Natural killer cell treated with Interleukin-12 subunit alpha and Interleukin-12 subunit beta and Interleukin-15 and Interleukin-18, amount 100 ng/mL, for 72 hours (primary cell): ENCODE results near the gene ENDOV. TPM values are rescaled to one million over a fixed set of nuclear protein-coding genes. Genes with fewer than 3 reads are reported as not detected.

Experiments used
- ATAC-seq, 2 donors: fragments of 150-1000 bp; cut with Tn5 transposase in 1 of 2; sonication (Bioruptor Pico), chemical (Tn5 transposase) in 1 of 2; 2 replicates each; pipeline ENCODE4 v1.10.0; 2021
- DNase-seq: peaks from one replicate; pipeline ENCODE4 v3.0.0; 2022; ENCODE audit warnings: low spot score
- H3K27ac Mint-ChIP-seq, 2 donors: 1 replicate in 1 of 2; 2 replicates in 1 of 2; pipeline ENCODE4 v1.8.0; 2022; ENCODE audit warnings: mixed read lengths in 2 of 2, mild to moderate bottlenecking in 1 of 2, moderate library complexity in 1 of 2
- H3K27me3 Mint-ChIP-seq, 2 donors: 1 replicate in 1 of 2; 2 replicates in 1 of 2; pipeline ENCODE4 v1.8.0; 2022; ENCODE audit warnings: mixed read lengths in 2 of 2
- H3K36me3 Mint-ChIP-seq: one replicate; pipeline ENCODE4 v1.8.0; 2022; ENCODE audit warnings: mixed read lengths
- H3K4me1 Mint-ChIP-seq, 2 donors: 1 replicate in 1 of 2; 2 replicates in 1 of 2; pipeline ENCODE4 v1.8.0; 2022; ENCODE audit warnings: low read depth in 2 of 2, mixed read lengths in 2 of 2, mild to moderate bottlenecking in 1 of 2
- H3K4me3 Mint-ChIP-seq: one replicate; pipeline ENCODE4 v1.8.0; 2022; ENCODE audit warnings: mixed read lengths
- H3K9me3 Mint-ChIP-seq: 2 replicates; pipeline ENCODE4 v1.8.0; 2022; ENCODE audit warnings: mixed read lengths
- total RNA-seq, 2 donors: library from RNA; stranded (reverse); gene quantifications; one replicate each; pipeline ENCODE4 v1.2.3, GENCODE V29; 2022

ENDOV gene
- total RNA-seq, 2 donors from 2014 or later, result 14.0 to 15.2 TPM

- no peaks in the 10 kb centered on the region for H3K9me3 Mint-ChIP-seq
- ATAC-seq (no peak), DNase-seq (no peak)
- no peak overlapping the region for H3K27ac Mint-ChIP-seq
- no peak overlapping the region for H3K4me3 Mint-ChIP-seq
- no peaks in the 10 kb centered on the region for H3K4me1 Mint-ChIP-seq
- no peaks in the 10 kb centered on the region for H3K27me3 Mint-ChIP-seq
- H3K36me3 Mint-ChIP-seq, result no peaks in the 10 kb centered on the region
Observed at GRCh38 chr17:80445726-80446110, 30.8 kb downstream of the ENDOV start.

- DNase-seq (no peak), ATAC-seq (no peak)
- peaks cover 0 to under 1% of the 10 kb centered on the region in 2 donors for H3K4me1 Mint-ChIP-seq
- H3K27ac Mint-ChIP-seq, result no peak overlapping the region
- no peaks in the 10 kb centered on the region for H3K9me3 Mint-ChIP-seq
- H3K36me3 Mint-ChIP-seq, result no peaks in the 10 kb centered on the region
- no peak overlapping the region for H3K4me3 Mint-ChIP-seq
- no peaks in the 10 kb centered on the region for H3K27me3 Mint-ChIP-seq
Observed at GRCh38 chr17:80446645-80447405, 31.9 kb downstream of the ENDOV start.

- no peak overlapping the region for H3K4me3 Mint-ChIP-seq
- peaks cover 0 to 3% of the 10 kb centered on the region in 2 donors for H3K4me1 Mint-ChIP-seq
- H3K9me3 Mint-ChIP-seq, result no peaks in the 10 kb centered on the region
- no peak overlapping the region for H3K27ac Mint-ChIP-seq
- no peaks in the 10 kb centered on the region for H3K36me3 Mint-ChIP-seq
- no peak for DNase-seq
- ATAC-seq, result no peak
- no peaks in the 10 kb centered on the region for H3K27me3 Mint-ChIP-seq
Observed at GRCh38 chr17:80447790-80448189, 32.8 kb downstream of the ENDOV start.

GRCh38 chr17:80449194-80449929 lies 34.4 kb downstream of the ENDOV start:
- H3K4me1 Mint-ChIP-seq, result peaks cover 13 to 16% of the 10 kb centered on the region in 2 donors
- ATAC-seq, result no peak

GRCh38 chr17:80449930-80450576 lies 35.1 kb downstream of the ENDOV start:
- H3K36me3 Mint-ChIP-seq, result no peaks in the 10 kb centered on the region
- no peak for ATAC-seq

More at GRCh38 chr17:80449194-80449929, 34.4 kb downstream of the ENDOV start:
- H3K9me3 Mint-ChIP-seq, result no peaks in the 10 kb centered on the region
- H3K27ac Mint-ChIP-seq, result no peak overlapping the region
- no peak overlapping the region for H3K4me3 Mint-ChIP-seq
- no peak for DNase-seq
- H3K36me3 Mint-ChIP-seq, result no peaks in the 10 kb centered on the region
- no peaks in the 10 kb centered on the region for H3K27me3 Mint-ChIP-seq

GRCh38 chr17:80451104-80451775 lies 36.3 kb downstream of the ENDOV start:
- Mint-ChIP-seq H3K4me3 (no peak overlapping the region), H3K36me3 (no peaks in the 10 kb centered on the region), H3K27me3 (no peaks in the 10 kb centered on the region), H3K4me1 (peaks cover 18 to 26% of the 10 kb centered on the region in 2 donors), H3K27ac (peak overlapping the region in 1 of 2 donors; percentile 71), H3K9me3 (no peaks in the 10 kb centered on the region)
- ATAC-seq (no peak), DNase-seq (no peak)

More at GRCh38 chr17:80449930-80450576, 35.1 kb downstream of the ENDOV start:
- Mint-ChIP-seq H3K9me3 (no peaks in the 10 kb centered on the region), H3K27me3 (no peaks in the 10 kb centered on the region), H3K4me1 (peaks cover 15 to 16% of the 10 kb centered on the region in 2 donors), H3K27ac (no peak overlapping the region), H3K4me3 (no peak overlapping the region)
- DNase-seq, result no peak

- ATAC-seq, result no peak
Observed at GRCh38 chr17:80452173-80452915, 37.4 kb downstream of the ENDOV start.

GRCh38 chr17:80453126-80453997 lies 38.4 kb downstream of the ENDOV start:
- no peak for DNase-seq
- no peaks in the 10 kb centered on the region for H3K9me3 Mint-ChIP-seq
- no peak for ATAC-seq
- peak overlapping the region; percentile 97 for H3K4me3 Mint-ChIP-seq
- H3K27ac Mint-ChIP-seq, result peak overlapping the region; percentile 95 to 98
- peaks cover 31 to 33% of the 10 kb centered on the region in 2 donors for H3K4me1 Mint-ChIP-seq
- H3K36me3 Mint-ChIP-seq, result no peaks in the 10 kb centered on the region
- H3K27me3 Mint-ChIP-seq, result peaks cover 0 to 3% of the 10 kb centered on the region in 2 donors

More at GRCh38 chr17:80452173-80452915, 37.4 kb downstream of the ENDOV start:
- no peak for DNase-seq
- Mint-ChIP-seq H3K27ac (peak overlapping the region in 1 of 2 donors; percentile 71), H3K9me3 (no peaks in the 10 kb centered on the region), H3K27me3 (peaks cover 0 to 3% of the 10 kb centered on the region in 2 donors), H3K4me3 (no peak overlapping the region), H3K4me1 (peaks cover 24 to 29% of the 10 kb centered on the region in 2 donors), H3K36me3 (no peaks in the 10 kb centered on the region)

GRCh38 chr17:80453998-80454556 lies 39.1 kb downstream of the ENDOV start:
- Mint-ChIP-seq H3K4me3 (peak overlapping the region; percentile 97), H3K27me3 (peaks cover 3 to 4% of the 10 kb centered on the region in 2 donors), H3K4me1 (peaks cover 31 to 33% of the 10 kb centered on the region in 2 donors), H3K27ac (peak overlapping the region; percentile 95 to 98), H3K9me3 (no peaks in the 10 kb centered on the region), H3K36me3 (no peaks in the 10 kb centered on the region)
- DNase-seq, result no peak
- peak in 1 of 2 donors; percentile 1 for ATAC-seq

- H3K36me3 Mint-ChIP-seq, result no peaks in the 10 kb centered on the region
Observed at GRCh38 chr17:80454557-80455335, 39.8 kb downstream of the ENDOV start.

GRCh38 chr17:80455336-80455710 lies 40.4 kb downstream of the ENDOV start:
- Mint-ChIP-seq H3K4me3 (peak overlapping the region; percentile 97), H3K4me1 (peaks cover 31 to 33% of the 10 kb centered on the region in 2 donors), H3K27ac (peak overlapping the region; percentile 98), H3K36me3 (no peaks in the 10 kb centered on the region), H3K27me3 (peaks cover 3 to 12% of the 10 kb centered on the region in 2 donors), H3K9me3 (no peaks in the 10 kb centered on the region)
- ATAC-seq, result peak; percentile 55 to 61
- DNase-seq, result peak; percentile 79

More at GRCh38 chr17:80454557-80455335, 39.8 kb downstream of the ENDOV start:
- Mint-ChIP-seq H3K4me1 (peaks cover 31 to 33% of the 10 kb centered on the region in 2 donors), H3K9me3 (no peaks in the 10 kb centered on the region), H3K27ac (peak overlapping the region; percentile 98), H3K4me3 (peak overlapping the region; percentile 97), H3K27me3 (peaks cover 3 to 10% of the 10 kb centered on the region in 2 donors)
- DNase-seq (peak; percentile 98), ATAC-seq (peak; percentile 95 to 96)
